Thoracic aorta (tissue), 2 donors: ENCODE results near the gene DNM3. TPM values are rescaled to one million over a fixed set of nuclear protein-coding genes. Genes with fewer than 3 reads are reported as not detected.
A peak's percentile ranks its signal among the peaks of the same experiment; 100 is the strongest.

ENCODE experiments used
- ATAC-seq: fragments of 150-250 bp; one replicate; pipeline ENCODE4 v1.8.0; 2017; ENCODE audit warnings: low read depth; ENCODE audit not compliant: insufficient number of reproducible peaks, low FRiP score
- DNase-seq: peaks from one replicate; pipeline ENCODE4 v3.0.0-alpha.2; 2020; ENCODE audit warnings: low spot score
- H3K27ac ChIP-seq, 2 donors: fragments of 200-600 bp; sonication (generic); 1 replicate in 1 of 2; 2 replicates in 1 of 2; pipeline ENCODE4 v1.5.1; 2016; ENCODE audit warnings: mild to moderate bottlenecking in 2 of 2, moderate library complexity in 2 of 2
- H3K27me3 ChIP-seq: fragments of 200-600 bp; sonication (generic); replicated peaks from 2 replicates; pipeline ENCODE4 v1.6.0; 2016; ENCODE audit warnings: mild to moderate bottlenecking; ENCODE audit not compliant: insufficient read depth
- H3K36me3 ChIP-seq: fragments of 200-600 bp; sonication (generic); one replicate; pipeline ENCODE4 v1.5.1; 2016
- H3K4me1 ChIP-seq, 2 donors: fragments of 200-600 bp; sonication (generic); 1 replicate in 1 of 2; 2 replicates in 1 of 2; pipeline versions ENCODE4 v1.5.1 to v1.6.0; 2016; ENCODE audit warnings: low read depth in 2 of 2, mild to moderate bottlenecking in 1 of 2; ENCODE audit not compliant: control insufficient read depth in 1 of 2
- H3K4me3 ChIP-seq: fragments of 200-600 bp; sonication (generic); 2 replicates; pipeline ENCODE4 v1.5.1; 2016; ENCODE audit warnings: mild to moderate bottlenecking
- H3K9me3 ChIP-seq: fragments of 200-600 bp; sonication (generic); 2 replicates; pipeline ENCODE4 v1.5.1; 2016
- CTCF ChIP-seq: fragments of 200-600 bp; sonication (generic); IDR thresholded peaks from one replicate; pipeline ENCODE4 v1.5.1; 2019; ENCODE audit warnings: antibody characterized with exemption
- total RNA-seq, 2 donors: library from RNA; depleted of rRNA; stranded (reverse); fragments of >200 nt; gene quantifications; one replicate each; pipeline versions ENCODE4 v1.1.0 to v1.2.3, GENCODE V29; 2016

The DNM3 gene
- total RNA-seq, 2 donors from 2014 or later, result 5.8 to 7.5 TPM

- TF ChIP-seq CTCF, result no peak
- no peak overlapping the region for H3K27ac ChIP-seq
- H3K4me1 ChIP-seq, result peaks cover 10 to 33% of the 10 kb centered on the region in 2 donors
- DNase-seq (no peak), ATAC-seq (no peak)
- H3K36me3 ChIP-seq, result no peaks in the 10 kb centered on the region
- no peaks in the 10 kb centered on the region for H3K27me3 ChIP-seq
- H3K9me3 ChIP-seq, result no peaks in the 10 kb centered on the region
- no peak overlapping the region for H3K4me3 ChIP-seq
Observed at GRCh38 chr1:172386046-172386445, 544.7 kb downstream of the DNM3 start.

GRCh38 chr1:172388490-172388889 lies 547.2 kb downstream of the DNM3 start:
- no peaks in the 10 kb centered on the region for H3K9me3 ChIP-seq
- H3K4me1 ChIP-seq, result peaks cover 17 to 41% of the 10 kb centered on the region in 2 donors
- H3K27ac ChIP-seq, result no peak overlapping the region
- H3K36me3 ChIP-seq, result no peaks in the 10 kb centered on the region
- no peak for TF ChIP-seq CTCF
- no peak overlapping the region for H3K4me3 ChIP-seq
- DNase-seq (no peak), ATAC-seq (no peak)
- no peaks in the 10 kb centered on the region for H3K27me3 ChIP-seq

GRCh38 chr1:172390301-172390682 lies 549.0 kb downstream of the DNM3 start:
- ATAC-seq (no peak), DNase-seq (no peak)
- TF ChIP-seq CTCF, result no peak
- H3K4me3 ChIP-seq, result peak overlapping the region; percentile 61
- H3K4me1 ChIP-seq, result peaks cover 15 to 47% of the 10 kb centered on the region in 2 donors
- peak overlapping the region; percentile 58 to 71 for H3K27ac ChIP-seq
- H3K9me3 ChIP-seq, result no peaks in the 10 kb centered on the region
- H3K27me3 ChIP-seq, result no peaks in the 10 kb centered on the region
- no peaks in the 10 kb centered on the region for H3K36me3 ChIP-seq

- peak overlapping the region; percentile 61 for H3K4me3 ChIP-seq
- H3K36me3 ChIP-seq, result no peaks in the 10 kb centered on the region
- DNase-seq, result no peak
- peaks cover 15 to 47% of the 10 kb centered on the region in 2 donors for H3K4me1 ChIP-seq
- peak overlapping the region; percentile 58 to 71 for H3K27ac ChIP-seq
- no peak for ATAC-seq
- no peaks in the 10 kb centered on the region for H3K9me3 ChIP-seq
- TF ChIP-seq CTCF, result no peak
- H3K27me3 ChIP-seq, result no peaks in the 10 kb centered on the region
Observed at GRCh38 chr1:172390683-172391551, 549.6 kb downstream of the DNM3 start.

GRCh38 chr1:172391976-172392375 lies 550.7 kb downstream of the DNM3 start:
- Histone ChIP-seq H3K4me1 (peaks cover 20 to 54% of the 10 kb centered on the region in 2 donors), H3K27me3 (no peaks in the 10 kb centered on the region), H3K4me3 (no peak overlapping the region), H3K36me3 (no peaks in the 10 kb centered on the region), H3K27ac (peak overlapping the region; percentile 58 to 71), H3K9me3 (no peaks in the 10 kb centered on the region)
- ATAC-seq (no peak), DNase-seq (no peak)
- TF ChIP-seq CTCF, result no peak
